COR-L47 (cell line): ENCODE measurements around the gene SERPINB3.
A peak's percentile ranks its signal among the peaks of the same experiment; 100 is the strongest.
"Not testable (repeated sequence)": the region's sequence is repeated elsewhere in the genome, so short reads cannot be mapped to it uniquely, and the experiment has no call there.

Experiments
- DNase-seq: peaks from one replicate; lab custom pipeline; 2025; lab: John Stamatoyannopoulos, UW

Gene SERPINB3

DNA sequence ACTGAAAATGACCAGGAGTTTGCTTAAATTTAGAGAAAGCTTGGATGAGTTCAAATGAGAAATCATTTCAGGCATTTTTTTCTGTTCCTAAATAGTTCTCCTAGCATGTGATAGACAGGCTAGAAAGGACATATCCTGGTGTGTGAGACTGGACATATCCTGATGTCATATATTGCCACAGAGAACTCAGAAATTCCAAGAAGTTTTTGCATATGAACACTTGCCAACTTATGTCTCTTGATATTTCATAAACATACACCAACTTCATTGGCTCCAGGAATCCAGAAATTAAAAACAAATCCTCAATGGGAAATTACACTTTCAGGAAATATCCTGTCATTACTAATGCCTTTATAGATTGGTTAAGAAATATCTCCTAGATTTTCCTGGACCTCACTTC, 14.8 kb downstream of the SERPINB3 start:
- DNase-seq, result no peak

DNA sequence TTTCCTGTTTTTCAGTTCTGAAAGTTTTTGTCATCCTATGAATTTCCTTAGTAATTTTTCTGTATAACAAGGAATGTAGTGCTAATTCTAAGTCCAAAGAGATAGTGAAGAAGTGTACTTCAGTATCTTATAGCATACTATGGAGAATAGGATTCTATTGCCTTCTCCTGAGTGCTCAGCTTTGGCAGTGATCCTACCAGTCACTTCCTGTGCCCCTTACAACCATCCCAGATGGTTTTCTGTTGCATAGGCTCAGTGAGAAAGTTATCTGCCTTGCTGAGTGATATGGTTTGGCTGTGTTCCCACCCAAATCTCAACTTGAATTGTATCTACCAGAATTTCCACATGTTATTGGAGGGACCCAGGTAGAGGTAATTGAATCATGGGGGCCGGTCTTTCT, 17.0 kb downstream of the SERPINB3 start:
- DNase-seq, result not testable (repeated sequence)

DNA sequence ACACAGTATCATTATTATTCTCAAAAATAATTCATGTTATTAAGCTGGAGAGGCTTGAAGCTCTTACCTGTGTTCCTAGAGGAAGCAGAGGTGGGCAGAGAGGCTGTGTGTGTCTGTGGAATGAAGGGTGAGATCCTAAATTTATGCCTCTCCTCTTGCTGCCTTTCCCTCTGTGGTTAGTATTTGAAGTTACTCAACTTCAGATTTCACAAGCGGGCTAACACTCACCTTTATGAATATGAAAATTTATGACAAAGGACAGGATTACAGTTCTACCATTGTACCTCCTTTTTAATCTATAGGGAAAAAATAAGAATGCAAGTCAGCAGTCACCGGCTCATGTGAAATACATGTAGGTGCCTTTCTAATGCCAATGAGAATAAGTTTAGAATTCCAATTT, 17.6 kb downstream of the SERPINB3 start, which contains the start of gene SERPINB4:
TSS of gene SERPINB4 (minus strand) at position 115 of the 400 bp plus-strand sequence. CDS start 679 bp downstream, outside the sequence.
- DNase-seq, result not testable (repeated sequence)

- DNase-seq, result not testable (repeated sequence)
These were observed 18.9 kb downstream of the SERPINB3 start for GRCh38 chr18:63642668-63643356.

DNA sequence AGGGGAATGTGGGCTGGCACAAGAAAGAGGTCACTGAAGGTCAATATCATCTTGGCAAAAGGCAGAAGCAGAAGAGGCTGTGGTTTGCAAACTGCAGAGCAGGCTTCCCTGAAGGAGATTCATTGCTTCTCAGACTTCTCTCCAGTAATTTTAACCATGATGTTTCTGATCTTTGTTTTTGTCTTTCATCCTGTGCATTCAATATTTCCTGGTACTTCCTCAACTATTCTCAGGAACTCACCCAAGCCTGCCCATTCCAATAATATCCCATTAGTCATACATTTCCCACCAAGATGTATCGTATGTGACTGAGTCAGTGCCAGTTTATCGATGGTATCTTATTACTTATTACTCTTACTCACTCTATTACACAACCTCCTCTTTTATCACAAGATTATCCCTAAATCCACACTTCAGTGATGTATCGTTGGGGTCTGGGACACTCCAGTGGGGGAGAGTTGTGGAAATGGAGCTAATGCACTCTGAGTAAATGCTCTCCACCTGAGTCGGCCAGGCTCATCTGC, 20.5 kb downstream of the SERPINB3 start:
- not testable (repeated sequence) for DNase-seq

GRCh38 chr18:63637703-63638102, 24.0 kb downstream of the SERPINB3 start:
- no peak for DNase-seq

GRCh38 chr18:63627819-63628218, 33.9 kb downstream of the SERPINB3 start:
- DNase-seq, result no peak

DNA sequence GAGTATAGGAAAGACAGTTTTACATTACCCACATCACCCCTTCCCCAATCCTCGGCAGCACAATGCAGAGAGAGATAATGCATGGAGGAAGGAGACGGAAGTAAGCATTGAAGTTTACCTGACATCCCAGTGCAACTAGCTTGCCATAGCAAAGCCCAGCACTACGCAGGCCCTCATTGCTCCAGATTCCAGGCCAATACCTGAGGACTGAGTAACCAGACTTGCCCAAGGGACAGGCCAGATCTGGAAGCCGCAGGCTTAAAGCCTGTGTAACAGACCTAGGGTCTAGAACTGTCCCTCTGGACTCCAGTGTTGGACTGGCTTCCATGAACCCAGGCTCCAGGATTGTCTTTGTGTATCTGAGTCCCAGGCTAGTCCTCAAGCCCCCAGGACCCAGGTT, 35.3 kb downstream of the SERPINB3 start:
- DNase-seq, result no peak

DNA sequence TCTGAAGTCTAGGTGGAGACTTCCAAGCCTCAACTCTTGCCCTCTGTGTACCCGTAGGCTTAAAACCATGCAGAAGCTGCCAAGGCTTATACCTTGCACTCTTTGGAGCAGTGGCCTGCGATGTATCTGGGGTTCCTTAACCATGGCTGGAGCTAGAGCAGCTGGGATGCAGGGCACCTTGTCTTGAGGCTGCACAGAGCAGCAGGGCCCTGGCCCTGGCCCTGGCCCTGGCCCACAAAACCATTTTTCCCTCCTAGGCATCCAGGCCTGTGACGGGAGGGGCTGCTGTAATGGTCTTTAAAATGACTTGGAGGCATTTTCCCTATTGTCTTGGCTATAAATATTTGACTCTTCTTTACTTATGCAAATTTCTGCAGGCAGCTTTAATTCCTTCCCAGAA, 36.8 kb downstream of the SERPINB3 start:
- no peak for DNase-seq

DNA sequence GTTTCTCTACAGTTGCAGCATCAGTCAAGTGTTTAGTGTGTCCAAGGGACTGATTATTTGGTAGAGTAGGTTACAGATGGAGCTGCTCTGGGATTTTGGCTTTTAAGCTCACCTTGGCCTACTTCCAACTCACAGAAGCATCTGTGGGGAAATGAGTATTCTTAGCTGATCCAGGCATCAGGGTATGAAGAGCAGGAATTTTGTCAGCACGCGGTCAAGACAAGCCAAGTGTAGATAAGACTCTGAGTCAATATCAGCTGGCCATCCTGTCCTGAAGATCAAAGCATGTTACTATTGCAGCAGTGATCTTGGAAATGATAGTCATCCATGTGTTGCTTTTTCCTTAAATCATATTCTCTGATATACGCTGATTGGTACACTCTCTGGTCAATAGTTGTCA, 42.0 kb downstream of the SERPINB3 start:
- no peak for DNase-seq

GRCh38 chr18:63617915-63618234, 43.8 kb downstream of the SERPINB3 start:
- DNase-seq, result no peak

GRCh38 chr18:63617049-63617914, 44.4 kb downstream of the SERPINB3 start:
- DNase-seq, result peak; percentile 85

- no peak for DNase-seq
These were observed 48.3 kb downstream of the SERPINB3 start for GRCh38 chr18:63613420-63613819.

- no peak for DNase-seq
These were observed 55.2 kb downstream of the SERPINB3 start for GRCh38 chr18:63606526-63606925.
